MM.1S (cell line): ENCODE results near the gene GIMAP4.

Experiments used
- DNase-seq: peaks from one replicate; pipeline ENCODE4 v3.0.0-alpha.2; 2015
- H2AFZ ChIP-seq: fragments of 300-600 bp; sonication (generic); 2 replicates; pipeline ENCODE4 v1.6.0; 2016; ENCODE audit warnings: antibody characterized with exemption, low read length
- H3F3A ChIP-seq: fragments of 300-600 bp; sonication (generic); 2 replicates; pipeline ENCODE4 v1.6.1; 2016; ENCODE audit warnings: mild to moderate bottlenecking, antibody characterized with exemption, low read length, moderate library complexity, mixed read lengths; ENCODE audit not compliant: insufficient read depth
- H3K27ac ChIP-seq: fragments of 300-600 bp; sonication (generic); 2 replicates; pipeline ENCODE4 v1.5.1; 2016; ENCODE audit warnings: mild to moderate bottlenecking, low read length
- H3K27me3 ChIP-seq: fragments of 300-600 bp; sonication (generic); replicated peaks from 2 replicates; pipeline ENCODE4 v1.6.0; 2016; ENCODE audit warnings: low read length; ENCODE audit not compliant: insufficient read depth
- H3K36me3 ChIP-seq: fragments of 300-600 bp; sonication (generic); replicated peaks from 2 replicates; pipeline ENCODE4 v1.6.1; 2016; ENCODE audit warnings: mild to moderate bottlenecking, low read length, mixed read lengths; ENCODE audit not compliant: insufficient read depth
- H3K4me1 ChIP-seq: fragments of 300-600 bp; sonication (generic); 2 replicates; pipeline ENCODE4 v1.6.1; 2016; ENCODE audit warnings: low read length, mixed read lengths
- H3K4me2 ChIP-seq: fragments of 300-600 bp; sonication (generic); 2 replicates; pipeline ENCODE4 v1.6.0; 2016; ENCODE audit warnings: low read depth, low read length
- H3K4me3 ChIP-seq: fragments of 300-600 bp; sonication (generic); 2 replicates; pipeline ENCODE4 v1.5.1; 2016; ENCODE audit warnings: low read length, mixed read lengths
- H3K79me2 ChIP-seq: fragments of 300-600 bp; sonication (generic); 2 replicates; pipeline ENCODE4 v1.6.1; 2016; ENCODE audit warnings: mixed run types, low read length, mixed read lengths
- H3K9ac ChIP-seq: fragments of 300-600 bp; sonication (generic); 2 replicates; pipeline ENCODE4 v1.6.1; 2016; ENCODE audit warnings: low read length, mixed read lengths
- H3K9me2 ChIP-seq: fragments of 300-600 bp; sonication (generic); replicated peaks from 2 replicates; pipeline ENCODE4 v1.6.1; 2016; ENCODE audit warnings: mild to moderate bottlenecking, low read length, mixed read lengths; ENCODE audit not compliant: insufficient read depth
- H3K9me3 ChIP-seq: fragments of 300-600 bp; sonication (generic); replicated peaks from 2 replicates; pipeline ENCODE4 v1.6.1; 2016; ENCODE audit warnings: mild to moderate bottlenecking, low read length, mixed read lengths; ENCODE audit not compliant: insufficient read depth
- H4K20me1 ChIP-seq: fragments of 300-600 bp; sonication (generic); 2 replicates; pipeline ENCODE4 v1.6.1; 2016; ENCODE audit warnings: mild to moderate bottlenecking, low read length, moderate library complexity, mixed read lengths; ENCODE audit not compliant: insufficient read depth
- EZH2 ChIP-seq: fragments of 300-600 bp; sonication (generic); optimal IDR thresholded peaks from 2 replicates; pipeline ENCODE3; 2017; ENCODE audit warnings: low read depth, mild to moderate bottlenecking, antibody characterized with exemption, low read length, mixed read lengths
- EZH2phosphoT487 ChIP-seq: fragments of 300-600 bp; sonication (generic); IDR thresholded peaks from 2 replicates; pipeline ENCODE4 v1.6.1; 2018; ENCODE audit warnings: antibody characterized with exemption, low read length
- TF ChIP-seq, protein P1 (sequence below): fragments of 300-600 bp; sonication (generic); IDR thresholded peaks from 2 replicates; pipeline ENCODE4 v1.5.1; 2016; ENCODE audit warnings: antibody characterized with exemption, low read length, mixed read lengths

The GIMAP4 gene

DNA sequence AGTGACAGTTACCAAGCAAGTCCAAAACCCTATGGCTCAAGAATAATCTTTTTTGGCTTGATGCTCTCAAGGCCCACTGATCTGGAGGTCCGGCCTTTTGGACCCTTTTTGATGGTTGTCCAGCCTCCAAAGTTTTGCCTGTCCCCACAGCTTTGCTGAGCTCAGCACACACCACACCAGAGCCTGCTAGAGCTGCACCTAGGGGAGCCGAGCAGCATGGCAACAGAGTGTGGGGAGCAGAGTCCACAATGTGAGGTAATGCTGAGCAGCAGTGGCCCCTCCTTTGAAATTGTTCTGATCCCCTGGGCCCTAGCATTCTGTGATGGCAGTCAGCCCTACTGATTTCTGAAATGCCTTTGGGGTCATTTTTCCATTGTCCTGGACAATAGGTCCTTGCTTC is 43.2 kb upstream of the GIMAP4 start:
- Histone ChIP-seq H3K9ac (no peak overlapping the region), H3F3A (no peaks in the 10 kb centered on the region), H3K4me1 (no peaks in the 10 kb centered on the region), H3K27ac (no peak overlapping the region), H3K27me3 (no peaks in the 10 kb centered on the region), H3K4me2 (no peak overlapping the region), H4K20me1 (no peaks in the 10 kb centered on the region), H2AFZ (no peak overlapping the region), H3K9me3 (no peaks in the 10 kb centered on the region), H3K9me2 (no peaks in the 10 kb centered on the region), H3K4me3 (no peak overlapping the region), H3K36me3 (no peaks in the 10 kb centered on the region), H3K79me2 (no peaks in the 10 kb centered on the region)
- no peak for DNase-seq
- TF ChIP-seq EZH2, result no peak
- TF ChIP-seq, protein P1, sequence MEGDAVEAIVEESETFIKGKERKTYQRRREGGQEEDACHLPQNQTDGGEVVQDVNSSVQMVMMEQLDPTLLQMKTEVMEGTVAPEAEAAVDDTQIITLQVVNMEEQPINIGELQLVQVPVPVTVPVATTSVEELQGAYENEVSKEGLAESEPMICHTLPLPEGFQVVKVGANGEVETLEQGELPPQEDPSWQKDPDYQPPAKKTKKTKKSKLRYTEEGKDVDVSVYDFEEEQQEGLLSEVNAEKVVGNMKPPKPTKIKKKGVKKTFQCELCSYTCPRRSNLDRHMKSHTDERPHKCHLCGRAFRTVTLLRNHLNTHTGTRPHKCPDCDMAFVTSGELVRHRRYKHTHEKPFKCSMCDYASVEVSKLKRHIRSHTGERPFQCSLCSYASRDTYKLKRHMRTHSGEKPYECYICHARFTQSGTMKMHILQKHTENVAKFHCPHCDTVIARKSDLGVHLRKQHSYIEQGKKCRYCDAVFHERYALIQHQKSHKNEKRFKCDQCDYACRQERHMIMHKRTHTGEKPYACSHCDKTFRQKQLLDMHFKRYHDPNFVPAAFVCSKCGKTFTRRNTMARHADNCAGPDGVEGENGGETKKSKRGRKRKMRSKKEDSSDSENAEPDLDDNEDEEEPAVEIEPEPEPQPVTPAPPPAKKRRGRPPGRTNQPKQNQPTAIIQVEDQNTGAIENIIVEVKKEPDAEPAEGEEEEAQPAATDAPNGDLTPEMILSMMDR, result no peak
- no peak for TF ChIP-seq EZH2phosphoT487

DNA sequence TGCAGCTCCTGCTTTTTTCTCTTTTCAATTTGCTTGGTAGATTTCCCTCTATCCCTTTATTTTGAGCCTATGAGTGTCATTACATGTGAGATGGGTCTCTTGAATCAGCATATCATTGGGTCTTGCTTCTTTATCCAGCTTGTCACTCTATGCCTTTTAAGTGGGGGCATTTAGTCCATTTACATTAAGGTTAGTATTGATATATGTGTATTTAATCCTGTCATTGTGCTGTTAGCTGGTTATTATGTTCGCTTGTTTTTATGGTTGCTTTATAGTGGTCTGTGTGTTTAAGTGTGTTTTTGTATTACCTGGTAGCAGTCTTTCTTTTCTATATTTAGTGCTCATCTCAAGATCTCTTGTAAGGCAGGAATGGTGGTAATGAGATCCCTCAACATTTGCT is 35.5 kb upstream of the GIMAP4 start:
- H3F3A ChIP-seq, result no peaks in the 10 kb centered on the region
- no peaks in the 10 kb centered on the region for H3K27me3 ChIP-seq
- H3K4me2 ChIP-seq, result no peak overlapping the region
- no peaks in the 10 kb centered on the region for H3K9me2 ChIP-seq
- TF ChIP-seq, protein P1, result no peak
- TF ChIP-seq EZH2 (no peak), EZH2phosphoT487 (no peak)
- H3K9ac ChIP-seq, result no peak overlapping the region
- H3K27ac ChIP-seq, result no peak overlapping the region
- H3K9me3 ChIP-seq, result no peaks in the 10 kb centered on the region
- H2AFZ ChIP-seq, result no peak overlapping the region
- no peaks in the 10 kb centered on the region for H4K20me1 ChIP-seq
- no peak overlapping the region for H3K4me3 ChIP-seq
- H3K4me1 ChIP-seq, result no peaks in the 10 kb centered on the region
- no peak for DNase-seq
- H3K79me2 ChIP-seq, result no peaks in the 10 kb centered on the region
- H3K36me3 ChIP-seq, result no peaks in the 10 kb centered on the region

DNA sequence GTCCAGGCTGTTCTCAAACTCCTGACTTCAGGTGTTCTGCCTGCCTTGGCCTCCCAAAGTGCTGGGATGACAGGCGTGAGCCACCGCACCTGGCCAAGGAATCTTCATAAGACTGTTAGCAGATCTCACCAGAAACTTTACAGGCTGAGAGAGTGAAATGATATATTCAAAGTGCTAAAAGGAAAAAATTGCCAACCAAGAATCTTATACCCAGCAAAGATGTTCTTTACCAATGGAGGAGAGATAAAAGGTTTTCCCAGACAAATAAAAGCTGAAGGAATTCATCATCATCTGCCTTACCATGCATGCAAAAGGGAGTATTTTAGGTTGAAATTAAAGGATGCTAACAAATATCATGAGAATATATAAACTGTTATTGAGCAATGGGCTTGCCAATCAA is 28.9 kb upstream of the GIMAP4 start:
- Histone ChIP-seq H3K79me2 (no peaks in the 10 kb centered on the region), H2AFZ (no peak overlapping the region), H3F3A (no peaks in the 10 kb centered on the region), H3K9me3 (no peaks in the 10 kb centered on the region), H3K9me2 (no peaks in the 10 kb centered on the region), H4K20me1 (no peaks in the 10 kb centered on the region), H3K27ac (no peak overlapping the region), H3K36me3 (no peaks in the 10 kb centered on the region), H3K9ac (no peak overlapping the region), H3K27me3 (no peaks in the 10 kb centered on the region), H3K4me3 (no peak overlapping the region), H3K4me1 (no peaks in the 10 kb centered on the region), H3K4me2 (no peak overlapping the region)
- DNase-seq, result no peak
- TF ChIP-seq, protein P1, result no peak
- TF ChIP-seq EZH2, result no peak
- no peak for TF ChIP-seq EZH2phosphoT487
